Vagina (tissue), 2 donors: ENCODE results near the gene PLCB1.

Experiments
- CTCF ChIP-seq, 3 experiments: fragments of 450-650 bp in 2 of 3; fragments of 200-600 bp in 1 of 3; sonication (generic) in 1 of 3; IDR thresholded peaks; one replicate each; pipeline ENCODE4 v1.5.1; 2017 to 2019; ENCODE audit warnings: antibody characterized with exemption in 3 of 3, mild to moderate bottlenecking in 2 of 3, moderate library complexity in 2 of 3
- POLR2A ChIP-seq, 2 donors: fragments of 450-650 bp; IDR thresholded peaks; one replicate each; pipeline ENCODE4 v1.6.1; 2017; ENCODE audit warnings: antibody characterized with exemption in 2 of 2, mild to moderate bottlenecking in 2 of 2, moderate library complexity in 2 of 2

DNA sequence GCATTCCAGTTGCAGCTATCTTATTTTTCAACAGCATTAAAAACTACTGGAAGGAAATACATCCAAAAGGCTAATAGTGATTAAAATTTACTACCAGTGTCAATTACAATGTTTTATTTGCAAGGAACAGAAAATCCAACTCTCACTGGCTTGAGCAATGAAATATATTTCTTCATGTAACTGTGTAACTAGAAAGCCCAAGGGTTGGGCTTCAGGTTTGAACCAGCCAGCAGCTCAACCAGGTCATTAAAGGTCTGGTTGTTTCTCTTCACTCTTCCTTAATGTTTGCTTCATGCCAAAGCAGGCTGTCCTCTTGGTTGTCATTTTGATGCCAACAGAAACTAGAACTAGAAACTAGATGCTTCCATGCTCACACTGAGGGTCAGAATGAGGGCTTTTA is 437.7 kb downstream of the PLCB1 start:
- TF ChIP-seq CTCF (IDR thresholded peaks at IDR 0.05) (no peak), POLR2A (IDR thresholded peaks at IDR 0.05) (no peak)
